Astrocyte (in vitro differentiated cells and primary cell): Measurements from ENCODE around the gene APOC4. TPM values are rescaled to one million over a fixed set of nuclear protein-coding genes. Genes with fewer than 3 reads are reported as not detected.

Experiments used
- DNase-seq: peaks from one replicate; pipeline ENCODE4 v3.0.0-alpha.2; 2010; ENCODE audit warnings: low read depth
- FAIRE-seq: peaks from 2 replicates; lab custom pipeline; 2011; peaks lifted over from hg19 to GRCh38; lab: Jason Lieb, UNC
- H2AFZ ChIP-seq: 2 replicates; pipeline ENCODE4 v1.6.0; 2012; ENCODE audit warnings: low read depth, low read length, inconsistent platforms
- H3K27ac ChIP-seq: 2 replicates; pipeline ENCODE4 v1.5.1; 2011; ENCODE audit warnings: low read depth, low read length, inconsistent platforms
- H3K27me3 ChIP-seq: 2 replicates; pipeline ENCODE4 v1.6.0; 2011; ENCODE audit warnings: low read length, inconsistent platforms; ENCODE audit not compliant: insufficient read depth
- H3K36me3 ChIP-seq: 2 replicates; pipeline ENCODE4 v1.5.1; 2011; ENCODE audit warnings: low read length, inconsistent platforms; ENCODE audit not compliant: insufficient read depth
- H3K4me1 ChIP-seq: 2 replicates; pipeline ENCODE4 v1.5.1; 2011; ENCODE audit warnings: low read length, inconsistent platforms; ENCODE audit not compliant: insufficient read depth
- H3K4me2 ChIP-seq: 2 replicates; pipeline ENCODE4 v1.6.0; 2012; ENCODE audit warnings: low read length, inconsistent platforms
- H3K4me3 ChIP-seq: 2 replicates; pipeline ENCODE4 v1.5.1; 2011; ENCODE audit warnings: low read depth, mild to moderate bottlenecking, low read length, inconsistent platforms; ENCODE audit not compliant: insufficient read depth
- H3K79me2 ChIP-seq: 2 replicates; pipeline ENCODE4 v1.6.0; 2012; ENCODE audit warnings: mild to moderate bottlenecking, low read length, inconsistent platforms; ENCODE audit not compliant: insufficient read depth
- H3K9ac ChIP-seq: 2 replicates; pipeline ENCODE4 v1.6.0; 2012; ENCODE audit warnings: mild to moderate bottlenecking, low read length, inconsistent platforms
- H3K9me3 ChIP-seq: 2 replicates; pipeline ENCODE4 v1.5.1; 2012; ENCODE audit warnings: low read depth, mild to moderate bottlenecking, low read length, inconsistent platforms; ENCODE audit not compliant: insufficient read depth
- H4K20me1 ChIP-seq: 2 replicates; pipeline ENCODE4 v1.6.0; 2012; ENCODE audit warnings: low read length, inconsistent platforms; ENCODE audit not compliant: insufficient read depth
- H3K27ac Mint-ChIP-seq: one replicate; pipeline ENCODE4 v1.8.0; 2021; ENCODE audit warnings: mild to moderate bottlenecking, mixed read lengths; ENCODE audit not compliant: unreplicated experiment
- H3K27me3 Mint-ChIP-seq: one replicate; pipeline ENCODE4 v1.8.0; 2021; ENCODE audit warnings: low read depth, mixed read lengths; ENCODE audit not compliant: unreplicated experiment
- H3K36me3 Mint-ChIP-seq: one replicate; pipeline ENCODE4 v1.8.0; 2021; ENCODE audit warnings: low read depth, mixed read lengths; ENCODE audit not compliant: unreplicated experiment
- H3K4me1 Mint-ChIP-seq: one replicate; pipeline ENCODE4 v1.8.0; 2021; ENCODE audit warnings: low read depth, mixed read lengths; ENCODE audit not compliant: unreplicated experiment
- H3K4me3 Mint-ChIP-seq: one replicate; pipeline ENCODE4 v1.8.0; 2021; ENCODE audit warnings: mild to moderate bottlenecking, moderate library complexity, mixed read lengths; ENCODE audit not compliant: unreplicated experiment
- H3K9me3 Mint-ChIP-seq: one replicate; pipeline ENCODE4 v1.8.0; 2021; ENCODE audit warnings: mild to moderate bottlenecking, mixed read lengths; ENCODE audit not compliant: unreplicated experiment
- EZH2 ChIP-seq: IDR thresholded peaks from 2 replicates; pipeline ENCODE4 v1.6.1; 2012; ENCODE audit warnings: mild to moderate bottlenecking, low read length, inconsistent platforms; ENCODE audit not compliant: insufficient read depth
- total RNA-seq: library from RNA; stranded (reverse); gene quantifications from 2 replicates; pipeline ENCODE4 v1.2.1, GENCODE V29; 2021
- TF ChIP-seq, protein P1 (sequence below): IDR thresholded peaks from 2 replicates; pipeline ENCODE4 v1.5.1; 2011; ENCODE audit warnings: low read depth, mild to moderate bottlenecking, inconsistent platforms, low read length, moderate library complexity; ENCODE audit not compliant: insufficient read depth

APOC4 gene
- total RNA-seq, 1 donor from 2014 or later = not detected

DNA sequence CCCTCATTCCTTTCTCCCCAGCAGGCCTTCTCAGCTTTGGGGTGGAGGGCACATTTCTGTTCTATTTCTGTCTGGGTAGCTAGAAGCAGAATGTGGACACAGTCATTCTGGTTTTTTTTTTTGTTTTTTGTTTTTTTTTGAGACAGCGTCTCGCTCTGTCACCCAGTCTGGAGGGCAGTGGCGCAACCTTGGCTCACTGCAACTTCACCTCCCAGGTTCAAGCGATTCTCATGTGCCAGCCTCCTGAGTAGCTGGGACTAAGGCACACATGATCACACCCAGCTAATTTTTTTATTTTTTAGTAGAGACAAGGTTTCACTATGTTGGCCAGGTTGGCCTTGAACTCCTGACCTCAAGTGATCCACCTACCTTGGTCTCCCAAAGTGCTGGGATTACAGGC is 33.4 kb downstream of the APOC4 start:
- DNase-seq (no peak), FAIRE-seq (no peak)
- H3K4me3 Mint-ChIP-seq = no peak overlapping the region
- H3K9me3 ChIP-seq = no peaks in the 10 kb centered on the region
- no peak overlapping the region for H3K9ac ChIP-seq
- H3K4me3 ChIP-seq = no peak overlapping the region
- no peaks in the 10 kb centered on the region for H3K79me2 ChIP-seq
- H2AFZ ChIP-seq = no peak overlapping the region
- H3K9me3 Mint-ChIP-seq = no peaks in the 10 kb centered on the region
- H3K4me1 Mint-ChIP-seq = no peaks in the 10 kb centered on the region
- no peak overlapping the region for H3K4me2 ChIP-seq
- H3K27ac ChIP-seq = no peak overlapping the region
- H3K27ac Mint-ChIP-seq = no peak overlapping the region
- H4K20me1 ChIP-seq = peaks cover 8% of the 10 kb centered on the region
- H3K36me3 Mint-ChIP-seq = peaks cover 20% of the 10 kb centered on the region
- TF ChIP-seq, protein P1, sequence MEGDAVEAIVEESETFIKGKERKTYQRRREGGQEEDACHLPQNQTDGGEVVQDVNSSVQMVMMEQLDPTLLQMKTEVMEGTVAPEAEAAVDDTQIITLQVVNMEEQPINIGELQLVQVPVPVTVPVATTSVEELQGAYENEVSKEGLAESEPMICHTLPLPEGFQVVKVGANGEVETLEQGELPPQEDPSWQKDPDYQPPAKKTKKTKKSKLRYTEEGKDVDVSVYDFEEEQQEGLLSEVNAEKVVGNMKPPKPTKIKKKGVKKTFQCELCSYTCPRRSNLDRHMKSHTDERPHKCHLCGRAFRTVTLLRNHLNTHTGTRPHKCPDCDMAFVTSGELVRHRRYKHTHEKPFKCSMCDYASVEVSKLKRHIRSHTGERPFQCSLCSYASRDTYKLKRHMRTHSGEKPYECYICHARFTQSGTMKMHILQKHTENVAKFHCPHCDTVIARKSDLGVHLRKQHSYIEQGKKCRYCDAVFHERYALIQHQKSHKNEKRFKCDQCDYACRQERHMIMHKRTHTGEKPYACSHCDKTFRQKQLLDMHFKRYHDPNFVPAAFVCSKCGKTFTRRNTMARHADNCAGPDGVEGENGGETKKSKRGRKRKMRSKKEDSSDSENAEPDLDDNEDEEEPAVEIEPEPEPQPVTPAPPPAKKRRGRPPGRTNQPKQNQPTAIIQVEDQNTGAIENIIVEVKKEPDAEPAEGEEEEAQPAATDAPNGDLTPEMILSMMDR = no peak
- no peak for TF ChIP-seq EZH2
- H3K36me3 ChIP-seq = peaks cover 27% of the 10 kb centered on the region
- H3K27me3 ChIP-seq = no peaks in the 10 kb centered on the region
- no peaks in the 10 kb centered on the region for H3K4me1 ChIP-seq
- no peaks in the 10 kb centered on the region for H3K27me3 Mint-ChIP-seq

DNA sequence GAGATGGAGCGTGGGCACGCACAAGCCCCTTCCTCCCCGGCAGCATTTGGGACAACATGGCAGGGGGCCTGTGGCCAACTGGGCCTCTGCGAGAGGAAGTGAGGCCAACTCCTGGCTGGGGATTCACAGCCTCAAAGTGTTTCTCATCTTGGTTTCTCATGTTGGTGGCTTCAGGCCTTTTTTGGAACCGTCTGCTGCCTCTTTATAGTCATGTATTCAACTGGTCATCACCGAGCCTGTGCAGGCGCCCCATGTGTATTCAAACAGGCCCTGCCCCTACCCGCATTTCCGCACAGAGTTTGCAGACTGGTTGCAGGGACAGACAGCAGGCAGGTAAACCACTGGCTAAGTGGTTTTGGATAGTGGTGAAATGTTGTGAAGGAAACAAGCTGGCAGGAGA is 42.0 kb downstream of the APOC4 start:
- Histone ChIP-seq H3K4me2 (no peak overlapping the region), H3K4me1 (no peaks in the 10 kb centered on the region), H3K79me2 (no peaks in the 10 kb centered on the region), H3K27me3 (no peaks in the 10 kb centered on the region), H2AFZ (no peak overlapping the region), H4K20me1 (peaks cover 7% of the 10 kb centered on the region), H3K9me3 (no peaks in the 10 kb centered on the region), H3K9ac (no peak overlapping the region), H3K36me3 (peaks cover 10% of the 10 kb centered on the region), H3K4me3 (no peak overlapping the region), H3K27ac (no peak overlapping the region)
- no peak overlapping the region for H3K27ac Mint-ChIP-seq
- FAIRE-seq (no peak), DNase-seq (no peak)
- H3K9me3 Mint-ChIP-seq = no peaks in the 10 kb centered on the region
- H3K4me3 Mint-ChIP-seq = peak overlapping the region; percentile 14
- TF ChIP-seq EZH2 = no peak
- TF ChIP-seq, protein P1 = no peak
- H3K27me3 Mint-ChIP-seq = no peaks in the 10 kb centered on the region
- no peaks in the 10 kb centered on the region for H3K4me1 Mint-ChIP-seq
- H3K36me3 Mint-ChIP-seq = peaks cover 24% of the 10 kb centered on the region

DNA sequence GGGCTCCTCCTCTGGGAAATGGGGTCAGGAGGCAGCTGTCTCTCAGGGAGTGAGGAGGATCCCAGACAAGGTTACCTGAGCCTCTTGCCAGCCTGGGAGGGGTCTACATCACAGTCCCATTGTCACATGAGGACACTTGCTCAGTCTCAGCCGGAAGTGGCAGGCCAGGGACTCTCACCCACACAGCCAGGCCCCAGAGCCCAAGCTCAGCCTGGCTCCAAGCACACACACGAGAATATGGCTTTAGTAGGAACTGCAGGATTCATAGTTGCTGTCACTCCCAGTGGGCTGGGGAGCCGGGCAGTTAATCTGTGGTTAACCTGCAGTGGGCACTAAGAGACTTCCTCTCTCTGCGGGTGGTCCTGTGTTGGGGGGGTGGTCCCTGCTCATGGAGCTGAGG is 43.4 kb downstream of the APOC4 start:
- no peak for TF ChIP-seq EZH2
- TF ChIP-seq, protein P1 = no peak
- FAIRE-seq = no peak
- no peaks in the 10 kb centered on the region for H3K79me2 ChIP-seq
- Mint-ChIP-seq H3K4me1 (no peaks in the 10 kb centered on the region), H3K4me3 (no peak overlapping the region), H3K27ac (peak overlapping the region; percentile 66), H3K27me3 (no peaks in the 10 kb centered on the region), H3K36me3 (peaks cover 15% of the 10 kb centered on the region), H3K9me3 (no peaks in the 10 kb centered on the region)
- peaks cover 9% of the 10 kb centered on the region for H3K36me3 ChIP-seq
- H3K4me2 ChIP-seq = no peak overlapping the region
- no peak overlapping the region for H3K4me3 ChIP-seq
- H3K9ac ChIP-seq = no peak overlapping the region
- H4K20me1 ChIP-seq = peaks cover 7% of the 10 kb centered on the region
- no peaks in the 10 kb centered on the region for H3K9me3 ChIP-seq
- H3K27ac ChIP-seq = no peak overlapping the region
- no peak overlapping the region for H2AFZ ChIP-seq
- no peaks in the 10 kb centered on the region for H3K27me3 ChIP-seq
- DNase-seq = no peak
- H3K4me1 ChIP-seq = no peaks in the 10 kb centered on the region
